Glutamatergic neuron (in vitro differentiated cells): ENCODE measurements around the gene ZNF366. TPM values are rescaled to one million over a fixed set of nuclear protein-coding genes. Genes with fewer than 3 reads are reported as not detected.
A peak's percentile ranks its signal among the peaks of the same experiment; 100 is the strongest.

Experiments
- DNase-seq: peaks from one replicate; pipeline ENCODE4 v3.0.0; 2022
- H3K27ac Mint-ChIP-seq: one replicate; pipeline ENCODE4 v1.8.0; 2020; ENCODE audit warnings: mild to moderate bottlenecking, mixed read lengths, inconsistent platforms; ENCODE audit not compliant: unreplicated experiment
- H3K27me3 Mint-ChIP-seq: one replicate; pipeline ENCODE4 v1.8.0; 2020; ENCODE audit warnings: mild to moderate bottlenecking, moderate library complexity, mixed read lengths, inconsistent platforms; ENCODE audit not compliant: unreplicated experiment
- H3K36me3 Mint-ChIP-seq: one replicate; pipeline ENCODE4 v1.8.0; 2020; ENCODE audit warnings: mild to moderate bottlenecking, mixed read lengths, inconsistent platforms; ENCODE audit not compliant: unreplicated experiment
- H3K4me1 Mint-ChIP-seq: one replicate; pipeline ENCODE4 v1.8.0; 2020; ENCODE audit warnings: mild to moderate bottlenecking, low read depth, mixed read lengths, inconsistent platforms; ENCODE audit not compliant: unreplicated experiment
- H3K4me3 Mint-ChIP-seq: one replicate; pipeline ENCODE4 v1.8.0; 2020; ENCODE audit warnings: mild to moderate bottlenecking, mixed read lengths, inconsistent platforms; ENCODE audit not compliant: unreplicated experiment
- H3K9me3 Mint-ChIP-seq: one replicate; pipeline ENCODE4 v1.8.0; 2020; ENCODE audit warnings: mild to moderate bottlenecking, moderate library complexity, mixed read lengths, inconsistent platforms; ENCODE audit not compliant: unreplicated experiment
- total RNA-seq: library from RNA; stranded (reverse); fragmentation: NEBNext Ultra II Directional; extraction: Animal tissue kit (Norgen Biotek cat#: 25700); gene quantifications from one replicate; pipeline ENCODE4 v1.2.1, GENCODE V29; 2021; ENCODE audit not compliant: unreplicated experiment
- TF ChIP-seq, protein P1 (sequence below): fragments of 200-600 bp; sonication (generic); IDR thresholded peaks from one replicate; pipeline ENCODE4 v1.5.0; 2021; ENCODE audit not compliant: partially characterized antibody, unreplicated experiment

Gene ZNF366
- total RNA-seq, 1 donor from 2014 or later, result not detected

DNA sequence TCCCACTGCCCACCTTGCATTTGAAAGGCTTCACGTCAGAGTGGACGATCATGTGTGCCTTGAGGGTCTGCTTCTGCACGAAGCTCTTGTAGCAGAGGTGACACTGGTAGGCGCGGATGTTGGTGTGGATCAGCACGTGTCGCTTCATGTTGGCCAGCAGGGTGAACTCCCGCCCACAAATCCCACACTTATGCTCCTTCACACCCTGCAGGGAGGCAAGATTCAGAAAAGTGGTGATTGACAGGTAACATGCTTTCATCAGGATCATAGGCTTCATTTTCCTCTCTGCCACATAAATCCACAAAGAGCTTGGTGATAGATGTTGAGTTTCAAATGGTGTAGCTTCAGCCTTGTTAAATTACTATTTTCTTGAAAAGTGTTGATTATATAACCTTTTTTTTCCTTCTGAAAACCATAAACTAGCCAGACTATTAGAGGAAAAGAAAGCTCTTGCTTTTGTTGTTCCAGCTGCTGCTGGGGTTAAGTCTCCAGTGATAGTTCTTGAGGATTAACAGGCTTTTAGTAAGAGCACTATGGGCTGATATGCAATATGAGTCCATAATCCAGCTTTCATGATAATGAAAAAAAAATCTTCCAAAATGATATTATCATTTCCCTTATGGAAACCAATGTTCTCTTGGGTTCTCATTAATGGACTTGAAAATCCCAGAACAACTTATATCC is 50.7 kb downstream of the ZNF366 start:
- Mint-ChIP-seq H3K4me3 (no peak overlapping the region), H3K36me3 (peaks cover 7% of the 10 kb centered on the region), H3K27me3 (peaks cover 3% of the 10 kb centered on the region), H3K4me1 (peaks cover 14% of the 10 kb centered on the region), H3K9me3 (peaks cover 6% of the 10 kb centered on the region), H3K27ac (no peak overlapping the region)
- no peak for DNase-seq
- TF ChIP-seq, protein P1, sequence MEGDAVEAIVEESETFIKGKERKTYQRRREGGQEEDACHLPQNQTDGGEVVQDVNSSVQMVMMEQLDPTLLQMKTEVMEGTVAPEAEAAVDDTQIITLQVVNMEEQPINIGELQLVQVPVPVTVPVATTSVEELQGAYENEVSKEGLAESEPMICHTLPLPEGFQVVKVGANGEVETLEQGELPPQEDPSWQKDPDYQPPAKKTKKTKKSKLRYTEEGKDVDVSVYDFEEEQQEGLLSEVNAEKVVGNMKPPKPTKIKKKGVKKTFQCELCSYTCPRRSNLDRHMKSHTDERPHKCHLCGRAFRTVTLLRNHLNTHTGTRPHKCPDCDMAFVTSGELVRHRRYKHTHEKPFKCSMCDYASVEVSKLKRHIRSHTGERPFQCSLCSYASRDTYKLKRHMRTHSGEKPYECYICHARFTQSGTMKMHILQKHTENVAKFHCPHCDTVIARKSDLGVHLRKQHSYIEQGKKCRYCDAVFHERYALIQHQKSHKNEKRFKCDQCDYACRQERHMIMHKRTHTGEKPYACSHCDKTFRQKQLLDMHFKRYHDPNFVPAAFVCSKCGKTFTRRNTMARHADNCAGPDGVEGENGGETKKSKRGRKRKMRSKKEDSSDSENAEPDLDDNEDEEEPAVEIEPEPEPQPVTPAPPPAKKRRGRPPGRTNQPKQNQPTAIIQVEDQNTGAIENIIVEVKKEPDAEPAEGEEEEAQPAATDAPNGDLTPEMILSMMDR, result no peak

DNA sequence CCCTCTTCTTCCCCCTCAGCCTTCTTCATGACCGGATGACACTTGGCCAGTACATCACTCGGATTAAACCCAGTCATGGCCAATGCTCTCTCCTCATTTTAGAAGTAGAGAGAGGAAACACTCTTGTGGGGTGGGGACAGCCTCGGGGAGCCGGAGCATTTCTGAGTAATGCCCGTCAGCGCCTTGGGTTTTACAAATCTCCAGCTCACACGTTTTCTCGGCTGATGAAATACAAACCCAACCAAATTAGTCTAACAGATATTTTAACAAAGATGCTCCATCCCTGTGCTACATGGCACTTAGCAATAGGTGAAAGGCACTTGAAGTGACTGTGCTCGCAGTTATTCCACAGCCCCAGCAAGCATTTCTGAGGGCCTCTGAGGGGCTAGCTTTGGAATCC is 51.7 kb downstream of the ZNF366 start:
- no peak overlapping the region for H3K27ac Mint-ChIP-seq
- H3K4me1 Mint-ChIP-seq, result peaks cover 17% of the 10 kb centered on the region
- peaks cover 3% of the 10 kb centered on the region for H3K27me3 Mint-ChIP-seq
- TF ChIP-seq, protein P1, result no peak
- H3K36me3 Mint-ChIP-seq, result no peaks in the 10 kb centered on the region
- peaks cover 6% of the 10 kb centered on the region for H3K9me3 Mint-ChIP-seq
- DNase-seq, result no peak
- H3K4me3 Mint-ChIP-seq, result no peak overlapping the region

DNA sequence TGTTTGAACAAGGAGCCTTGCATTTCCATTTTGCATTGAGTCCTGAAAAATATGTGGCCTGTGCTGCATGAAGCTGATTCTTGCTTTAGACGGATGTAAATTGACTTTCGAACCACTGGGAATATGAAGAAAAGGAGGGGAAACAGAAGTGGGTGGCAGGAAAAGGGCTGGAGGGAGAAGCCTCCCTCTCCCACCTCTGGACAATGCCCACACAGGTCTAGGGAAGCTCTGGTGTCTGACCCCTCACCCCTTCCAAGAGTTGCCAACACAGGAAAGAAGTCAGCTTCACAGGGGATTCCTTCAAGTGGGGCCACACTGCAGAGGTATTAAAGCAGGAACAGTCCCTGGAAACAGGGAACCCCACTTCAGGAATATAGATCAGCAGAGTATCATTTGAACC is 52.2 kb downstream of the ZNF366 start:
- Mint-ChIP-seq H3K4me1 (peaks cover 17% of the 10 kb centered on the region), H3K27ac (no peak overlapping the region), H3K4me3 (no peak overlapping the region), H3K27me3 (peaks cover 3% of the 10 kb centered on the region), H3K9me3 (peaks cover 6% of the 10 kb centered on the region), H3K36me3 (no peaks in the 10 kb centered on the region)
- DNase-seq, result no peak
- TF ChIP-seq, protein P1, result no peak

DNA sequence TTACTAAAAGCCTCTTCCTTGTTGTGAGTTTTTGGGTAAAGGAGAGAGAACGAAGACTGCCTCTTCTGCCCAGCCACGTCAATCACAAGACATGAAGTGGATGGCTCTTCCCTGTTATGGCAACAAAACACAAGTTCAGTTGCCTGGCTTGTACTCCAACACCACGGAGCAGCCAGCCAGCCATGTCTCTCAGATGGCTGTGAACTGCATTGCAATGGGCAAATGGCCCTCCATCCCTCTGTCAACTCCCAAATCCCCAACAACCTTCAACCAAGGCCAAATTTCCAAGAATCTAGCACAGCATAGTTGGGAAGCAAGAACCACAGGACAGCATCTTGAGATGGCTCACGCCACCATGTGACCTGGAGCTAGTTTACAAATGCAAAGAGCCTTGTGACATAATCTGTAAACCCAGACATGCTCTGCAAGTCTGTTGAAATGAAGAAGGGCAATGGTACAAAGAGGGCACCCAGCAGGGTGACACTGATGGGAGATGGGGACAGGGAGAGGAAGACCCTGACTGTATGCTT is 53.9 kb downstream of the ZNF366 start:
- no peak overlapping the region for H3K27ac Mint-ChIP-seq
- H3K4me3 Mint-ChIP-seq, result no peak overlapping the region
- H3K9me3 Mint-ChIP-seq, result peaks cover 4% of the 10 kb centered on the region
- no peak for DNase-seq
- peaks cover 3% of the 10 kb centered on the region for H3K27me3 Mint-ChIP-seq
- H3K4me1 Mint-ChIP-seq, result peaks cover 17% of the 10 kb centered on the region
- no peaks in the 10 kb centered on the region for H3K36me3 Mint-ChIP-seq
- TF ChIP-seq, protein P1, result no peak

DNA sequence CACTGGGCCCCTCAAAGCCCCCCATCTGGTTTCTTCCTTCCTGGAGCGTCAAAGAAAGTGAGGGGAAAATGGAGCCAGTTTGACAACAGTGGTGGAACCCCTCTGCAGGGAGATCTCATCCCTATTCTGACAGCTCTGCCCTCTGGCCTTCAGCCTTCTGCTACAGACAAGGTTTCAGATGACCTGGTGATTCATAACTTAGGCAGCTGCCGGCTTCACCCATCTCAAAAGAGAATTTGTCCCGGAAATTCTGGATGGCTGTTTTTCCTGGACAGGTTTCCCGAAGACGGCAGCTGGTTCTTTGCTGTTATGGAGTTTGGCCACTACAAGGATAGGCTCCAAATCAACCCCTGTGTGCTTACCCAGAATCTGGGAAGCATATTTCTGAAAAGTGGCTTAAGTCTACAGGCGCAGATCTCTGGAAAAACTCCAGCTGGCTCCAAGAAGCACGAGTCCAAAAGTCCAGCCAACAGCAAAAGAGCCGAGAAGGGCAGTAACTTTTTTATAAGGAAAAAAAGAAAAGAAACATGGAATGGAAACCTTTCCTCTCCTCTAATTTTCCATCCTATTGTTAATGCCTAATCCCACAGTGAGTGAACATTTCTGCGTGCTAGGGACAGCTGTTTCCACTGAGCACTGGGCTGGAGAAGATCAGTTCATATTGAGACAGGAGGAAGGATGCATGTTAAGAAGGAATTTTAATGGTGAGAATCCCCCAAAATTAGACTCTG is 54.5 kb downstream of the ZNF366 start:
- peak overlapping the region; percentile 94 for H3K27ac Mint-ChIP-seq
- TF ChIP-seq, protein P1, result no peak
- no peak overlapping the region for H3K4me3 Mint-ChIP-seq
- peaks cover 3% of the 10 kb centered on the region for H3K27me3 Mint-ChIP-seq
- H3K9me3 Mint-ChIP-seq, result peaks cover 4% of the 10 kb centered on the region
- H3K4me1 Mint-ChIP-seq, result peaks cover 17% of the 10 kb centered on the region
- DNase-seq, result no peak
- H3K36me3 Mint-ChIP-seq, result no peaks in the 10 kb centered on the region
